ENCODE measurements around the gene ETV3.
"Not testable (repeated sequence)": the region's sequence is repeated elsewhere in the genome, so short reads cannot be mapped to it uniquely, and the experiment has no call there.

ETV3 gene

GRCh38 chr1:157138220-157139051 lies at the start of gene ETV3:
Gene ETV3, minus strand, starts transcription at chr1:157138395. Its CDS starts 2,043 bp downstream, at chr1:157136352.
- peak; percentile 87 for DNase-seq

GRCh38 chr1:157186281-157186992 lies 48.2 kb upstream of the ETV3 start:
- DNase-seq: no peak

GRCh38 chr1:157183870-157184269 lies 45.7 kb upstream of the ETV3 start:
- no peak for DNase-seq

- DNase-seq: not testable (repeated sequence)
Observed at GRCh38 chr1:157182371-157182770, 44.2 kb upstream of the ETV3 start.

- DNase-seq: no peak
Observed at GRCh38 chr1:157181790-157182189, 43.6 kb upstream of the ETV3 start.

GRCh38 chr1:157181258-157181657 lies 43.1 kb upstream of the ETV3 start:
- DNase-seq: peak; percentile 66

GRCh38 chr1:157178490-157178889 lies 40.3 kb upstream of the ETV3 start:
- DNase-seq: no peak

- DNase-seq: no peak
Observed at GRCh38 chr1:157177733-157178394, 39.7 kb upstream of the ETV3 start.

GRCh38 chr1:157176591-157177121 lies 38.5 kb upstream of the ETV3 start:
- peak; percentile 22 for DNase-seq

GRCh38 chr1:157176016-157176415 lies 37.8 kb upstream of the ETV3 start:
- no peak for DNase-seq

GRCh38 chr1:157173900-157174410 lies 35.8 kb upstream of the ETV3 start:
- DNase-seq: no peak

GRCh38 chr1:157173241-157173640 lies 35.0 kb upstream of the ETV3 start:
- DNase-seq: not testable (repeated sequence)

- not testable (repeated sequence) for DNase-seq
Observed at GRCh38 chr1:157172591-157172990, 34.4 kb upstream of the ETV3 start.

GRCh38 chr1:157171903-157172503 lies 33.8 kb upstream of the ETV3 start:
- not testable (repeated sequence) for DNase-seq

- peak; percentile 32 for DNase-seq
Observed at GRCh38 chr1:157170677-157171515, 32.7 kb upstream of the ETV3 start.

GRCh38 chr1:157168015-157168414 lies 29.8 kb upstream of the ETV3 start:
- peak; percentile 75 for DNase-seq

- no peak for DNase-seq
Observed at GRCh38 chr1:157167437-157167836, 29.2 kb upstream of the ETV3 start.

- DNase-seq: no peak
Observed at GRCh38 chr1:157166590-157166989, 28.4 kb upstream of the ETV3 start.

- DNase-seq: peak; percentile 49
Observed at GRCh38 chr1:157163273-157164127, 25.3 kb upstream of the ETV3 start.

GRCh38 chr1:157162345-157162744 lies 24.1 kb upstream of the ETV3 start:
- DNase-seq: no peak

GRCh38 chr1:157161901-157162300 lies 23.7 kb upstream of the ETV3 start:
- no peak for DNase-seq

Measured in MV-4-11 (cell line).